Dendritic cell treated with granulocyte-macrophage colony-stimulating factor and Interleukin-4, amounts not matched to agents 40 ng/mL and 50 ng/mL, for 4 days (primary cell): ENCODE data around the gene GCN1.

ENCODE experiments used
- H3K27ac Mint-ChIP-seq: one replicate; pipeline ENCODE4 v1.8.0; 2022; ENCODE audit warnings: mild to moderate bottlenecking, mixed read lengths
- H3K27me3 Mint-ChIP-seq: one replicate; pipeline ENCODE4 v1.8.0; 2022; ENCODE audit warnings: mild to moderate bottlenecking, mixed read lengths
- H3K36me3 Mint-ChIP-seq: one replicate; pipeline ENCODE4 v1.8.0; 2022; ENCODE audit warnings: low read depth, mixed read lengths
- H3K4me1 Mint-ChIP-seq: one replicate; pipeline ENCODE4 v1.8.0; 2022; ENCODE audit warnings: low read depth, mixed read lengths
- H3K4me3 Mint-ChIP-seq: one replicate; pipeline ENCODE4 v1.8.0; 2022; ENCODE audit warnings: mild to moderate bottlenecking, moderate library complexity, mixed read lengths
- H3K9me3 Mint-ChIP-seq: one replicate; pipeline ENCODE4 v1.8.0; 2022; ENCODE audit warnings: mixed read lengths
- intact Hi-C: fragments of 100-400 bp; cut with micrococcal nuclease; formaldehyde crosslinking; loops from one replicate; pipeline ENCODE4 v1.15.0; 2022

Gene GCN1

GRCh38 chr12:120110550-120111501, 83.7 kb downstream of the GCN1 start:
- Mint-ChIP-seq H3K4me1 (peaks cover 87% of the 10 kb centered on the region), H3K4me3 (peak overlapping the region; percentile 69), H3K27me3 (no peaks in the 10 kb centered on the region), H3K27ac (peak overlapping the region; percentile 90), H3K9me3 (no peaks in the 10 kb centered on the region), H3K36me3 (peaks cover 84% of the 10 kb centered on the region)
- intact Hi-C loops = loop anchor here (2.0 kb wide), 2 partner anchors 16 to 24 kb away; no protein-coding TSS in a partner anchor

- H3K4me1 Mint-ChIP-seq = peaks cover 89% of the 10 kb centered on the region
- H3K36me3 Mint-ChIP-seq = peaks cover 84% of the 10 kb centered on the region
- H3K9me3 Mint-ChIP-seq = no peaks in the 10 kb centered on the region
- no peaks in the 10 kb centered on the region for H3K27me3 Mint-ChIP-seq
- peak overlapping the region; percentile 37 for H3K4me3 Mint-ChIP-seq
- intact Hi-C loops = loop anchor here (2.0 kb wide), 2 partner anchors 17 to 23 kb away; no protein-coding TSS in a partner anchor
- peak overlapping the region; percentile 90 for H3K27ac Mint-ChIP-seq
Measured at GRCh38 chr12:120109570-120110267, 84.8 kb downstream of the GCN1 start.

GRCh38 chr12:120106151-120106550, 88.4 kb downstream of the GCN1 start:
- H3K27ac Mint-ChIP-seq = peak overlapping the region; percentile 72
- no peaks in the 10 kb centered on the region for H3K27me3 Mint-ChIP-seq
- peaks cover 92% of the 10 kb centered on the region for H3K4me1 Mint-ChIP-seq
- no peaks in the 10 kb centered on the region for H3K9me3 Mint-ChIP-seq
- intact Hi-C loops = no loop called here
- peaks cover 87% of the 10 kb centered on the region for H3K36me3 Mint-ChIP-seq
- H3K4me3 Mint-ChIP-seq = no peak overlapping the region

GRCh38 chr12:120103371-120103770, 91.1 kb downstream of the GCN1 start:
- Mint-ChIP-seq H3K4me1 (peaks cover 94% of the 10 kb centered on the region), H3K27ac (peak overlapping the region; percentile 82), H3K4me3 (no peak overlapping the region), H3K36me3 (peaks cover 100% of the 10 kb centered on the region), H3K27me3 (no peaks in the 10 kb centered on the region), H3K9me3 (no peaks in the 10 kb centered on the region)
- intact Hi-C loops = no loop called here

GRCh38 chr12:120103044-120103338, 91.5 kb downstream of the GCN1 start:
- peak overlapping the region; percentile 40 for H3K4me3 Mint-ChIP-seq
- intact Hi-C loops = no loop called here
- H3K27ac Mint-ChIP-seq = peak overlapping the region; percentile 82
- no peaks in the 10 kb centered on the region for H3K27me3 Mint-ChIP-seq
- no peaks in the 10 kb centered on the region for H3K9me3 Mint-ChIP-seq
- H3K4me1 Mint-ChIP-seq = peaks cover 94% of the 10 kb centered on the region
- H3K36me3 Mint-ChIP-seq = peaks cover 100% of the 10 kb centered on the region

GRCh38 chr12:120102189-120103043, 92.1 kb downstream of the GCN1 start:
- Mint-ChIP-seq H3K4me1 (peaks cover 96% of the 10 kb centered on the region), H3K4me3 (peak overlapping the region; percentile 40), H3K27ac (peak overlapping the region; percentile 82), H3K36me3 (peaks cover 100% of the 10 kb centered on the region), H3K27me3 (no peaks in the 10 kb centered on the region), H3K9me3 (no peaks in the 10 kb centered on the region)
- intact Hi-C loops = no loop called here

- intact Hi-C loops = no loop called here
- peak overlapping the region; percentile 55 for H3K4me3 Mint-ChIP-seq
- no peaks in the 10 kb centered on the region for H3K27me3 Mint-ChIP-seq
- H3K36me3 Mint-ChIP-seq = peaks cover 100% of the 10 kb centered on the region
- H3K4me1 Mint-ChIP-seq = peaks cover 95% of the 10 kb centered on the region
- H3K27ac Mint-ChIP-seq = peak overlapping the region; percentile 82
- H3K9me3 Mint-ChIP-seq = no peaks in the 10 kb centered on the region
Measured at GRCh38 chr12:120101617-120102016, 92.9 kb downstream of the GCN1 start.

- Mint-ChIP-seq H3K27me3 (no peaks in the 10 kb centered on the region), H3K4me3 (peak overlapping the region; percentile 55), H3K9me3 (no peaks in the 10 kb centered on the region), H3K27ac (peak overlapping the region; percentile 82), H3K4me1 (peaks cover 92% of the 10 kb centered on the region), H3K36me3 (peaks cover 100% of the 10 kb centered on the region)
- intact Hi-C loops = no loop called here
Measured at GRCh38 chr12:120101182-120101581, 93.3 kb downstream of the GCN1 start.

- no peaks in the 10 kb centered on the region for H3K9me3 Mint-ChIP-seq
- peaks cover 86% of the 10 kb centered on the region for H3K4me1 Mint-ChIP-seq
- H3K4me3 Mint-ChIP-seq = no peak overlapping the region
- peak overlapping the region; percentile 82 for H3K27ac Mint-ChIP-seq
- H3K27me3 Mint-ChIP-seq = no peaks in the 10 kb centered on the region
- H3K36me3 Mint-ChIP-seq = peaks cover 100% of the 10 kb centered on the region
- intact Hi-C loops = no loop called here
Measured at GRCh38 chr12:120100630-120101029, 93.9 kb downstream of the GCN1 start.

- intact Hi-C loops = no loop called here
- Mint-ChIP-seq H3K4me1 (peaks cover 77% of the 10 kb centered on the region), H3K36me3 (peaks cover 100% of the 10 kb centered on the region), H3K9me3 (no peaks in the 10 kb centered on the region), H3K27ac (peak overlapping the region; percentile 82), H3K27me3 (no peaks in the 10 kb centered on the region), H3K4me3 (no peak overlapping the region)
Measured at GRCh38 chr12:120099738-120100137, 94.8 kb downstream of the GCN1 start.

GRCh38 chr12:120098756-120099470, 95.6 kb downstream of the GCN1 start:
- peaks cover 100% of the 10 kb centered on the region for H3K36me3 Mint-ChIP-seq
- H3K4me3 Mint-ChIP-seq = no peak overlapping the region
- no peaks in the 10 kb centered on the region for H3K27me3 Mint-ChIP-seq
- intact Hi-C loops = no loop called here
- peak overlapping the region; percentile 82 for H3K27ac Mint-ChIP-seq
- H3K4me1 Mint-ChIP-seq = peaks cover 69% of the 10 kb centered on the region
- no peaks in the 10 kb centered on the region for H3K9me3 Mint-ChIP-seq

- Mint-ChIP-seq H3K27ac (peak overlapping the region; percentile 82), H3K27me3 (no peaks in the 10 kb centered on the region), H3K9me3 (no peaks in the 10 kb centered on the region), H3K4me1 (peaks cover 60% of the 10 kb centered on the region), H3K36me3 (peaks cover 100% of the 10 kb centered on the region), H3K4me3 (no peak overlapping the region)
- intact Hi-C loops = no loop called here
Measured at GRCh38 chr12:120096671-120097202, 97.8 kb downstream of the GCN1 start.

GRCh38 chr12:120095736-120096135, 98.8 kb downstream of the GCN1 start:
- peaks cover 100% of the 10 kb centered on the region for H3K36me3 Mint-ChIP-seq
- no peaks in the 10 kb centered on the region for H3K27me3 Mint-ChIP-seq
- no peaks in the 10 kb centered on the region for H3K9me3 Mint-ChIP-seq
- intact Hi-C loops = no loop called here
- peak overlapping the region; percentile 82 for H3K27ac Mint-ChIP-seq
- H3K4me3 Mint-ChIP-seq = no peak overlapping the region
- peaks cover 59% of the 10 kb centered on the region for H3K4me1 Mint-ChIP-seq
